Panc1 (cell line): ENCODE results near the gene KDF1. TPM values are rescaled to one million over a fixed set of nuclear protein-coding genes. Genes with fewer than 3 reads are reported as not detected.

ENCODE experiments used
- ATAC-seq: fragments of 200-7000 bp; cut with Tn5 transposase; 2 replicates; pipeline ENCODE4 v1.9.1; 2020; ENCODE audit warnings: mild to moderate bottlenecking, moderate library complexity
- BruUV-seq: library from RNA; stranded (reverse); fragments of 400-500 nt; replicated peaks from 2 replicates; lab custom pipeline; 2021; lab: Mats Ljungman, UMichigan
- CTCF ChIA-PET: fragments of 300-600 bp; sonication (Branson Sonifier 250); formaldehyde crosslinking; loops from one replicate; lab custom pipeline; 2022; ENCODE audit warnings: antibody characterized with exemption; lab: Charles Lee
- POLR2A ChIA-PET: fragments of 300-600 bp; sonication (Branson Sonifier 250); formaldehyde crosslinking; loops from one replicate; lab custom pipeline; 2022; ENCODE audit warnings: antibody characterized with exemption; lab: Charles Lee
- DNase-seq: peaks from one replicate; pipeline ENCODE4 v3.0.0-alpha.2; 2010; ENCODE audit warnings: low read depth, low spot score
- H3K27ac ChIP-seq: 2 replicates; pipeline ENCODE4 v1.5.1; 2011; ENCODE audit warnings: mild to moderate bottlenecking, low read length, inconsistent platforms
- H3K27me3 ChIP-seq: fragments of 200-500 bp; sonication (Bioruptor generic); 2 replicates; pipeline ENCODE4 v1.6.0; 2014; ENCODE audit warnings: low read length, inconsistent platforms; ENCODE audit not compliant: control insufficient read depth, insufficient read depth
- H3K36me3 ChIP-seq: fragments of 200-500 bp; sonication (Bioruptor generic); 2 replicates; pipeline ENCODE4 v1.5.1; 2014; ENCODE audit warnings: inconsistent platforms, mild to moderate bottlenecking, low read length, moderate library complexity; ENCODE audit not compliant: control insufficient read depth, insufficient read depth
- H3K4me1 ChIP-seq: 2 replicates; pipeline ENCODE4 v1.5.1; 2011; ENCODE audit warnings: inconsistent platforms, mild to moderate bottlenecking, low read length, moderate library complexity; ENCODE audit not compliant: control insufficient read depth, insufficient read depth
- H3K4me3 ChIP-seq, 2 experiments: 2 replicates each; pipeline ENCODE4 v1.5.1; 2011 to 2012; ENCODE audit warnings: low read depth in 2 of 2, low read length in 2 of 2, mild to moderate bottlenecking in 2 of 2, inconsistent platforms in 1 of 2, moderate library complexity in 1 of 2
- H3K9me3 ChIP-seq: fragments of 200-500 bp; sonication (Bioruptor generic); 2 replicates; pipeline ENCODE4 v1.5.1; 2014; ENCODE audit warnings: low read depth, mild to moderate bottlenecking, inconsistent platforms, low read length, moderate library complexity; ENCODE audit not compliant: control insufficient read depth, insufficient read depth
- CTCF ChIP-seq: fragments of 450-650 bp; IDR thresholded peaks from 2 replicates; pipeline ENCODE4 v1.5.1; 2017; ENCODE audit warnings: mild to moderate bottlenecking
- POLR2AphosphoS5 ChIP-seq: IDR thresholded peaks from 2 replicates; pipeline ENCODE4 v1.6.1; 2012; ENCODE audit warnings: mild to moderate bottlenecking, low read depth, low read length, moderate library complexity
- REST ChIP-seq, 2 experiments: IDR thresholded peaks; 2 replicates each; pipeline ENCODE4 v1.6.1; 2011 to 2012; ENCODE audit warnings: low read depth in 2 of 2, control low read depth in 1 of 2, low read length in 1 of 2, mild to moderate bottlenecking in 1 of 2, moderate library complexity in 1 of 2; ENCODE audit not compliant: insufficient read depth in 1 of 2
- SIN3A ChIP-seq: IDR thresholded peaks from 2 replicates; pipeline ENCODE4 v1.6.1; 2012; ENCODE audit warnings: low read depth, mild to moderate bottlenecking, low read length, moderate library complexity, borderline replicate concordance; ENCODE audit not compliant: insufficient read depth
- TCF7L2 ChIP-seq: IDR thresholded peaks from 2 replicates; pipeline ENCODE4 v1.6.1; 2011; ENCODE audit warnings: mild to moderate bottlenecking, low read depth, low read length, inconsistent platforms
- in situ Hi-C: cut with HindIII; loops from 2 replicates; pipeline ENCODE4 v1.10.0; 2016; ENCODE audit warnings: low sequenced_read_pairs, low pct_unique_long_range_greater_than_20kb
- intact Hi-C: fragments of 100-400 bp; cut with micrococcal nuclease; formaldehyde crosslinking; loops from one replicate; pipeline ENCODE4 v1.10.0; 2022; ENCODE audit not compliant: unreplicated experiment
- total RNA-seq: library from RNA; stranded (reverse); gene quantifications from one replicate; pipeline ENCODE4 v1.2.1, GENCODE V29; 2021; ENCODE audit not compliant: unreplicated experiment

KDF1 gene
- total RNA-seq, 1 experiment from 2014 or later = 3.2 TPM

DNA sequence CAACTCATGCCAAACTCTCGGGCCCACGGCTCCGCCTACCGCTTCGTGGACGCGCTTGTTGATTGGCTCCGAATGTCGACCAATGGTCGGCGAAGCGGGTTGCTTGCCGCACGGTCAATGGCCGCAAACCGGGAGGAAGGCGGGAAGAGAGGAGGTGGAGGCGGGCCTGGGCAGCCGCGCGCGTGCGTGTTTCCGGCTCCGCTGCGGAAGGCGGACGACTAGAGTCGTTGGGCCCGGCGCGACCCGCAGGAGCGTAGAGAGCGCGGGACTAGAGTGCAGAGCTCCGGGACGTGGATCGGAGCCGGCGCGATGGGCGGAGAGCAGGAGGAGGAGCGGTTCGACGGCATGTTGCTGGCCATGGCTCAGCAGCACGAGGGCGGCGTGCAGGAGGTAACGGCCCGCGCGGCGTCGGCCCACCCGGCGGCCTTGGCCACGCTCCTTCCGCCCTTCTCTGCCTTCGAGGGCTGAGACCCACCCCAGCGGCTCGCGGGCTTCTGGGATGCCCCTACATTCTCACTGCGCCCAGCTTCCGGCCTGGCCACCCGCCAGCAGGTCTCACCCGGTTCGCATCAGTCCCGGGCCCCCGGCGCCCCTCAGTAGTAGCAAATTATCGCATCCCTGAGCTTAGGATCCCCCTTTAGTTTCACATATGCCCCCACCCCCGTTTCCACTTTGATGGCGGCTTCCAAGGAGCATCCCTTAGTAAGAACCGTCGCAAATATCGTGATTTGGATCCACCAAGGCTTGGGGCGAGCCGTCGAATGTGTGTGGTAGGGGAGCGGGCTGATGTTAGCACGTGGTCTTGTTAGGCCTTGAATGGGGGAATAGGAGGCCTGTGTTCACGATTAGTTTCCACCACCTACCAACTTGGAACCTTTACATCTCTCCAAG lies 38.5 kb downstream of the KDF1 start, which contains the start of gene NUDC:
TSS of gene NUDC (plus strand) at position 204 of the 891 bp plus-strand sequence. CDS start at position 310, 106 bp downstream.
- Histone ChIP-seq H3K4me3 (peak within 1 kb of the TSS; percentile 82 to 87), H3K27ac (peak within 1 kb of the TSS; percentile 98), H3K9me3 (no peaks in the 10 kb centered on the region), H3K27me3 (no peaks in the 10 kb centered on the region), H3K36me3 (peaks cover 28% of the 10 kb centered on the region), H3K4me1 (peaks cover 23% of the 10 kb centered on the region)
- peak; percentile 98 for ATAC-seq
- ChIA-PET POLR2A (interaction anchor here (0.5 to 1.0 kb wide), 5 partner anchors 9 to 557 kb away, joined by 3 to 10 read pairs (median 6); no protein-coding TSS in a partner anchor), CTCF (no interaction called here)
- TF ChIP-seq SIN3A = peak; percentile 81; the same call in 1 of the 2 replicates
- TF ChIP-seq REST (IDR thresholded peaks at IDR 0.05; ENCODE audit: insufficient read depth in 1 of 2, low read depth in 2 of 2, low read length in 1 of 2) = no peak
- TF ChIP-seq POLR2AphosphoS5 = peak; percentile 86
- in situ Hi-C loops = no loop called here
- BruUV-seq = no TSS peak
- peak; percentile 87 for DNase-seq
- intact Hi-C loops = no loop called here

DNA sequence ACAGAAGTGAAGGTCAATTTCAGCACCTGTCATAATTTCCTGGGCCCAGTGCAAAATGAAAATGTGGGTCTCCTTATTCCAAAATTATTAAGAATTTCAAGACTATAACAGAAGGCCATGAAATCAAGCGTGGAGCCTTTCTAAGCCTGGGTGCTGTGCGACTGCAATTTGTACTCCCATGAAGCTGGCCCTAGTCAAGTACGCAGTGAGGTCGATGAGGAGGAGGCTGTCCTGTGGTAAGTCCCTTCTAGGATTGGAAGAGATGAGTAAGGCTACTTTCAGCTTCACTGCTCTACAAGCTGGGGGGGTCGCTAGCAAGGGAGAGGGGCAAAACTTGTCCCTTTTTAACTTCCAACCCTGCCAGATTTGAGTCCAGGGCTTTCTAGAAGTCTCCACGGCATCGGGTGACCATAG lies 39.1 kb downstream of the KDF1 start:
- H3K36me3 ChIP-seq = peaks cover 26% of the 10 kb centered on the region
- ChIA-PET POLR2A (interaction anchor here (0.6 kb wide), 1 partner anchor 9 kb away, joined by 6 read pairs; no protein-coding TSS in a partner anchor), CTCF (no interaction called here)
- intact Hi-C loops = no loop called here
- peaks cover 23% of the 10 kb centered on the region for H3K4me1 ChIP-seq
- DNase-seq (no peak), ATAC-seq (peak; percentile 61)
- no peaks in the 10 kb centered on the region for H3K9me3 ChIP-seq
- no TSS peak for BruUV-seq
- TF ChIP-seq SIN3A (no peak), REST (IDR thresholded peaks at IDR 0.05; ENCODE audit: insufficient read depth in 1 of 2, low read depth in 2 of 2, low read length in 1 of 2) (no peak), TCF7L2 (no peak), CTCF (no peak), POLR2AphosphoS5 (no peak)
- H3K4me3 ChIP-seq = peak overlapping the region; percentile 82 to 87
- in situ Hi-C loops = no loop called here
- no peaks in the 10 kb centered on the region for H3K27me3 ChIP-seq
- peak overlapping the region; percentile 98 for H3K27ac ChIP-seq
